DMS114 treated with DMSO at 0.1 percent for 48 hours (cell line): ENCODE results near the gene DCP2.

Experiments used
- DNase-seq: peaks from one replicate; lab custom pipeline; 2025; ENCODE audit not compliant: unreplicated experiment; lab: John Stamatoyannopoulos, UW

Gene DCP2

DNA sequence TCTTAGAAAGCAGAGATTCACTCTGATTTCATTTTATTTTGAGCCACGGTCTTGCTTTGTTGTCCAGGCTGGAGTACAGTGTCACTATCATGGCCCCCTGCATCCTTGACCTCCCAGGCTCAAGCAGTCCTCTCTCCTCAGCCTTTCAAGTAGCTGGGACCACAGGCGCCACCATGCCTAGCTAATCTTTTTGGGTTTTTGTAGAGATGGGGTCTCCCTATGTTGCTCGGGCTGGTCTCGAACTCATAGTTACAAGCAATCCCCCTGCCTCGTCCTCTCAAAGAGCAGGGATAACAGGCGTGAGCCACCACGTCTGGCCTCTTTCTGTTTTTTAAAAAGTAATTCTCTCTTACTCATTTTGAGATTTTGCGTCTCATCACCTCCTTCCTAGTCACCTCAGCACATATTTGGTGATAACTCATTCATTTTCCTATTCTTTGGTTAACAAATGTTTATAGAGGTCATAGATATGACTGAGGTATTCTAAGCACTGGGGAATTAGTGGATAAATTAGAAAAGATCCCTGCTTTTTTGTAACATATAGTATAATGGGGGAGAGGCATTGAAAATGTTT is 10.8 kb upstream of the DCP2 start:
- no peak for DNase-seq

DNA sequence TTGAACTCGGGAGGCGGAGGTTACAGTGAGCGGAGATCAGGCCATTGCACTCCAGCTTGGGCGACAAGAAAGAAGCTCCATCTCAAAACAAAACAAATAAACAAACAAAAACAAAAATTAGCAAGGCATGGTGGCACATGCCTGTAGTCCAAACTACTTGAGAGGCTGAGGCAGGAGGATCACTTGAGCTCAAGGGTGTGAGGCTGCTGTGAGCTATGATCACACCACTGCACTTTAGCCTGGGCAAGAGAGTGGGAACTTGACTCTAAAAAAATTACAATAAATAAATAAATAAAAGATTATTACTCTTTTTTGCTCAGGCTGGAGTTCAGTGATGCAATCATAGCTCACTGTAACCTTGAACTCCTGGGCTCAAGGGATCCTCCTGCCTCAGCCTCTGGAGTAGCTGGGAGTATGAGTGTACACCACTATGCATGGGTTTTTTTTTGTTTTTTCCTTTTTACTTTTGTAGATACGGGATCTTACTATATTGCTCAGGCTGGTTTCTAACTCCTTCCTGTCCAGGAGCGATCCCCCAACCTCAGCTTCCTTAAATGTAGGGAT is 9.0 kb upstream of the DCP2 start:
- DNase-seq: no peak

- no peak for DNase-seq
Measured at GRCh38 chr5:112968411-112969106, 8.0 kb upstream of the DCP2 start.

DNA sequence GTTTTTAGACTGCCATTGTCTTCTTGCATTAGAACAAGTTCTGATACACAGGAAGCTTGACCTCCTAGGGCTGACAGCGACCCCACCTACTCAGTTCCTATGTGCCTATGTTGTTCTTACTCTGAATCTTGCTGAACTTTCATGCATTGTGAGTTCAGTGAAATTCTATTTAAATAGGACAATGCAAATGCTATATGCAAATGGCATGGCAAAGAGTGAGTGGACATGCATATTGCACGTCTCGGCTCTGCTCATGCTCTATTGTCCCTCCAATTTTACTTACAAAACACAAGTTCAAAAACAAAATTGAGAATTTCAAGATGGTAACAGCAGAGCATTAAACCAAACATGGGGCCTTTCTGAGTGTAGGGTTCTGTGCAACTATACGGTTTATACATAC is 5.3 kb upstream of the DCP2 start:
- no peak for DNase-seq

GRCh38 chr5:112973036-112973435 is 3.6 kb upstream of the DCP2 start:
- DNase-seq: no peak

GRCh38 chr5:112973904-112974303 is 2.7 kb upstream of the DCP2 start:
- DNase-seq: no peak

DNA sequence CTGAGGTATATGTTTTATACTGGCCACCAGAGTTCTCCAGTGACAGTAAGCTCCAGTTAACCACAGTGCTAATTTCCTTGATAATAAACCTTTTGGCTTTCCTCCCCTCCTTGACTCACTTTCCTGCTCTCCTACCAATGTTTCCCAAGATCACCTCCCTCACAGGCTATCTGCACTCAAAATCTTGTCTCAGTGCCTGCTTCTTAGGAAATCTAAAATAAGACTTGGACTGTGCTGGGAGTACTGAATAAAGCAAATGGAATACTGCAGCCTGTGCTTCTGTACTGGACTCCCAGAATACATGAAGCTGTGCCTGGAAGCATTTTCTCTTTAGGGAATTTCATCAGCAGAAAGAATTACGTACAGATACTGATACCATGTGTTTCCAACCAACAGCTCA is 1.7 kb upstream of the DCP2 start:
- DNase-seq: no peak

DNA sequence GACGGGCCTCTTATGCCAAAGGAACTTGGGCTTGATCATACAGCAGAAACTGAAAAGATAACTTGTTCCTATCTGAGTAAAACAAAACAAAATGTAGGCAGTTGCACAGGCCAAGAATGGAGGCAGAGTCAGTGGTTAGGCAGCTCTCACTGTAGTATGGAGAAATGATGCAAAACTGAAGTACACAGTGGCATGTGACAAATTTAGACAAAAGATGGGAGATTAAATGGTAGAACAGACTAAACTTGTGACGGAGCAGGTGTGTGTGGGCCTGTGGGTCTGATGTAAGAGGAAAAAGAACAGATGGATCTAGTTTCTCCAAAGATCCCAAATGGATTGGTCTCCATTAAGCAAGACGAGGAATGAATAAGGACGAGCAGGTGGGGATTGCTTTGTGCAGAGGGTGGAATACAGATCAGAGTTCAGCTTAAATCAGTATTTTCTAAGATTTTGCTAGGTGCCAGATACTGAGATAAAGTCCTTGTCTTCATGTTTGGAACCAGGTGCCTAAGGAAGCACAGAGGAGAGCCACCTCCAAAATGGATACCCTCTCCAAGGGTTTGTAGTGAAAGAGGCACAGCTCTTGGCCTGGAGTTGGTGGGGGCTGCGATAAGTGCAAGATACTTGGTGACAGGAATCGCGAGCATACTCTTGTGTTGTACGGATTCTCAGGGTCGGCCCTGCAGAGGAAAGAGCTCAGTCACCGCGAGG is 722 bp upstream of the DCP2 start:
- DNase-seq: no peak

GRCh38 chr5:112977440-112977861 is 853 bp downstream of the DCP2 start:
- peak; percentile 13 for DNase-seq

DNA sequence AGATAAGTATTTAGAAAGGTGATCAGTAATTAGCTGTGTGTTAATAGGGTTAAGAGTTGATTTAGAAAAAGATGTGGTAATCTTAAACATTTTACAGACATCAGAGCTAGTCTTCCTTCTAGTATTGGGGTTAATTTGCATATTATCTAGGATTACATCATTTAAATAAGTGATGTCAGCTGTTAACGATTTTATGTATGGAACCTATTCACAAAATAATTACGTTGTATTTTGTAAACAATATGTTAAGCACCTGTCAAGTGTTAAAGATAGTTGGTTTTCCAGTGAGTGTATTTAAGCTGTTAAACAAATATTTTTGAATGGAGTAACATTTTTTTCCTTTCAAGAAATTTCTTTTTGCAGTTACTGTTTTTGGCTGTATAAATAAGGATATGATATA is 2.2 kb downstream of the DCP2 start:
- no peak for DNase-seq

DNA sequence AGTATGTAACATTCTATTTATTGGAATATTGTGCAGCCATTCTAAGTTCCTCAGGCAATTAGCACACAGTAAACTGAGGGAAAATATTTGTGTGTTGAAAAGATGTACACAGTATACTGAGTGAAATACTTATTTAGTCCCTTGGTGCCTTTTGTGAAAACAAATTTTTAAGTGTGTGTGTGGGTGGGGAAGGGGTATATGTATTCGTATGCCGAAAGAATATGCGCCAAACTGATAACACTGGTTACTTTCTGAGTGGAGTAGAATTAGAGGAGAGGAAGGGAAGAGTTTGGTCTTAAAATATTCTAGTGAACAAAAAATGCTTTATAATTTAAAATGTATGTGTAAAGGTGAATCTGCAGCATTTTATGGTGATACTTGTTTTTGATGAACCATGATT is 3.1 kb downstream of the DCP2 start:
- DNase-seq: no peak

DNA sequence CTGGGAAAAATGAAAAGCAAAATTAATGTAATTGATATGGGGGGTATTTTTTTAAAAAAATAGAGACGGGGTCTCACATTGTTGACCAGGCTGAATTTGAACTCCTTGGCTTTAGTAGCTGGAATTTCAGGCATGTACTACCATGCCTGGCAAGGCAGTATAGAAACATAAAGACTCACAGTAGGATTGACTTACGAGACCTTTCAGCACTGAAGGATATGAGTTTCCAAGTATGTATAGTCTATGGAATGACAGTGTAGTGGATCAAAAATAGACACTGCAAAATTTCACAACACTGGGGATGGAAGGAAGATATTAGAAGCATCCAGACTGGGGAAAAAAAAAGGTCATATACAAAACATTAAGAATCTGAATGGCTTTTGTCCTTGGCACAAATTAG is 6.8 kb downstream of the DCP2 start:
- no peak for DNase-seq

DNA sequence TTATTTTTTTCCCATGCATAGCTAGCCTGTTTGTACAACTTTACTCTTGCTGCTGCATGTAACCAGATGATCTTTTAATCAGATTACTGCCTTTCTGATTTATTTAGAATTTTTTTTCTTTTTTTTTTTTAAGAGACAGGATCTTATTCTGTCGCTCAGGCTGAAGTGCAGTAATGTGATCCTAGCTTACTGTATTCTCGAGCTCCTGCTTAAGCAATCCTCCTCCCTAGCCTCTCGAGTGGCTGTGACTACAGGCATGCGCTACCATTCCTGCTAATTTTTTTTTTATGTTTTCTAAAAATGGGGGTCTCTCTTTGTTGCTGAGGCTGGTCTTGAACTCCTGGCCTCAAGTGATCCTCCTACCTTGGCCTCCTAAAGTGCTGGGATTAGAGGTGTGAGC is 9.6 kb downstream of the DCP2 start:
- no peak for DNase-seq

- peak; percentile 28 for DNase-seq
Measured at GRCh38 chr5:112995764-112996618, 19.4 kb downstream of the DCP2 start.

GRCh38 chr5:112996830-112997374 is 20.3 kb downstream of the DCP2 start:
- DNase-seq: no peak

DNA sequence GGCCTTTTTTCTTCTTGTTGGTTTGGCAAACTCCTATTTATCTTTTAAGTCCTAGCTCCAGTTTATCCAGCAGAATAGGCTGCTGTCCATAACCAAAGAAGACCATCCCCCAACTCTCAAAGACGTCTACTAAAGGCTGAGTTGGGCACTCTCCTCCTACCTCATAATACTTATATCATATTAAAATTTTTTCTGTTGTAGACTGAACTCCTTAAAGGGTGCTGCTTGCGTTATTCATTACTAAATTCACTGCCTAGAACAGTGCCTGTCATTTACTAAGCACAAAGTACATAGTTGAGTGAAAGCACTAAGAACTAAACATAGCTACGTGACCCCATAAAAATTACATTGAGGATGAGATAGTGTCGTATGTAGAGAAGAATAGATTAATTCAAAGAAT is 21.7 kb downstream of the DCP2 start:
- no peak for DNase-seq

- no peak for DNase-seq
Measured at GRCh38 chr5:113000466-113000865, 23.9 kb downstream of the DCP2 start.

- no peak for DNase-seq
Measured at GRCh38 chr5:113002423-113002822, 25.8 kb downstream of the DCP2 start.

GRCh38 chr5:113003763-113004162 is 27.2 kb downstream of the DCP2 start:
- DNase-seq: no peak

DNA sequence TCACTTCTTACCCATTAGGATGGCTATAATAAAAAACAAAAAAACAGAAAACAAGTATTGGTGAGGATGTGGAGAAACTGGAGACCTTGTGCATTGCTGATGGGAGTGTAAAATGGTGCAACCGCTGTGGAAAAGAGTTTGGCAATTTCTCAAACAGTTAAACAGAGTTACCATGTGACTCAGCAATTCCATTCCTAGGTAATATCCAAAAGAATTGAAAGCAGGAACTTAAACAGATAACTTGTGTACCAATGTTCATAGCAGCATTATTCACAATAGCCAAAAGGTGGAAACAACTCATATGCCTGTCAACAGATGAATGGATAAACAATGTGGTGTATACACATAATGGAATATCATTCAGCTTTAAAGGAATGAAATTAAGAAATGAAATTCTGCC is 28.9 kb downstream of the DCP2 start:
- no peak for DNase-seq
